NCI-H1417 (cell line): ENCODE measurements around the gene LHFPL5.
A peak's percentile ranks its signal among the peaks of the same experiment; 100 is the strongest.

Experiments used
- DNase-seq, 3 experiments: peaks; one replicate each; lab custom pipeline; 2025; lab: John Stamatoyannopoulos, UW

The LHFPL5 gene

GRCh38 chr6:35804996-35805736, at the start of gene LHFPL5:
TSS of gene LHFPL5 (plus strand) at chr6:35805352. CDS start at chr6:35805671, 319 bp downstream.
- DNase-seq: peak; percentile 58 to 80 (median 80)

- DNase-seq: no peak
Observed at GRCh38 chr6:35757456-35758123, 47.6 kb upstream of the LHFPL5 start.

GRCh38 chr6:35759426-35759825, 45.7 kb upstream of the LHFPL5 start:
- DNase-seq: no peak

GRCh38 chr6:35765739-35766138, 39.4 kb upstream of the LHFPL5 start:
- no peak for DNase-seq

GRCh38 chr6:35769211-35769610, 35.9 kb upstream of the LHFPL5 start:
- no peak for DNase-seq

- no peak for DNase-seq
Observed at GRCh38 chr6:35771343-35771627, 33.9 kb upstream of the LHFPL5 start.

- DNase-seq: no peak
Observed at GRCh38 chr6:35774116-35774794, 30.9 kb upstream of the LHFPL5 start.

- DNase-seq: no peak
Observed at GRCh38 chr6:35775031-35775430, 30.1 kb upstream of the LHFPL5 start.

- DNase-seq: peak in 2 of 3 experiments; percentile 61 to 64
Observed at GRCh38 chr6:35776364-35777215, 28.6 kb upstream of the LHFPL5 start, which contains the start of gene CLPSL2. TSS of gene CLPSL2 (plus strand) at chr6:35776598. CDS start at chr6:35776619, 21 bp downstream.

GRCh38 chr6:35777356-35778102, 27.6 kb upstream of the LHFPL5 start:
- no peak for DNase-seq

- DNase-seq: no peak
Observed at GRCh38 chr6:35778437-35778836, 26.7 kb upstream of the LHFPL5 start.

GRCh38 chr6:35780719-35781118, 24.4 kb upstream of the LHFPL5 start, which contains the start of gene CLPSL1:
TSS of gene CLPSL1 (plus strand) at chr6:35781019. CDS start at chr6:35781111, 92 bp downstream.
- no peak for DNase-seq

GRCh38 chr6:35781290-35781689, 23.9 kb upstream of the LHFPL5 start:
- no peak for DNase-seq

GRCh38 chr6:35782424-35782823, 22.7 kb upstream of the LHFPL5 start:
- DNase-seq: peak in 2 of 3 experiments; percentile 8 to 60

GRCh38 chr6:35784200-35784599, 21.0 kb upstream of the LHFPL5 start:
- no peak for DNase-seq

- no peak for DNase-seq
Observed at GRCh38 chr6:35786272-35786671, 18.9 kb upstream of the LHFPL5 start.

- DNase-seq: no peak
Observed at GRCh38 chr6:35786810-35787209, 18.3 kb upstream of the LHFPL5 start.

GRCh38 chr6:35787266-35788218, 17.6 kb upstream of the LHFPL5 start:
- DNase-seq: no peak

- DNase-seq: no peak
Observed at GRCh38 chr6:35788423-35788982, 16.6 kb upstream of the LHFPL5 start.

GRCh38 chr6:35790683-35791082, 14.5 kb upstream of the LHFPL5 start:
- DNase-seq: no peak
